Mucosa of rectum (tissue), 2 donors: ENCODE results near the gene PDPK1.
"Not testable (repeated sequence)": the region's sequence is repeated elsewhere in the genome, so short reads cannot be mapped to it uniquely, and the experiment has no call there.

Source experiments
- H3K27ac ChIP-seq, 2 donors: one replicate each; pipeline ENCODE4 v1.7.0; 2013; ENCODE audit warnings: inconsistent platforms in 2 of 2, low read depth in 2 of 2, low read length in 2 of 2
- H3K27me3 ChIP-seq, 2 donors: one replicate each; pipeline ENCODE4 v1.7.0; 2013; ENCODE audit warnings: low read length in 2 of 2; ENCODE audit not compliant: control insufficient read depth in 2 of 2, insufficient read depth in 2 of 2
- H3K36me3 ChIP-seq, 2 donors: one replicate each; pipeline ENCODE4 v1.7.0; 2013; ENCODE audit warnings: low read length in 2 of 2; ENCODE audit not compliant: control insufficient read depth in 2 of 2, insufficient read depth in 2 of 2
- H3K4me1 ChIP-seq, 2 donors: one replicate each; pipeline ENCODE4 v1.7.0; 2013; ENCODE audit warnings: low read length in 2 of 2, mild to moderate bottlenecking in 1 of 2; ENCODE audit not compliant: control insufficient read depth in 2 of 2, insufficient read depth in 2 of 2
- H3K4me3 ChIP-seq, 2 donors: one replicate each; pipeline ENCODE4 v1.7.0; 2013; ENCODE audit warnings: low read length in 2 of 2
- H3K9ac ChIP-seq, 2 donors: one replicate each; pipeline ENCODE4 v1.7.0; 2013; ENCODE audit warnings: low read length in 2 of 2, low read depth in 1 of 2, mild to moderate bottlenecking in 1 of 2
- H3K9me3 ChIP-seq, 2 donors: one replicate each; pipeline ENCODE4 v1.7.0; 2013; ENCODE audit warnings: low read length in 2 of 2; ENCODE audit not compliant: control insufficient read depth in 2 of 2
- donor health status: healthy.
- donor health status: Normal muscosa, but diverticular disease.

Gene PDPK1

DNA sequence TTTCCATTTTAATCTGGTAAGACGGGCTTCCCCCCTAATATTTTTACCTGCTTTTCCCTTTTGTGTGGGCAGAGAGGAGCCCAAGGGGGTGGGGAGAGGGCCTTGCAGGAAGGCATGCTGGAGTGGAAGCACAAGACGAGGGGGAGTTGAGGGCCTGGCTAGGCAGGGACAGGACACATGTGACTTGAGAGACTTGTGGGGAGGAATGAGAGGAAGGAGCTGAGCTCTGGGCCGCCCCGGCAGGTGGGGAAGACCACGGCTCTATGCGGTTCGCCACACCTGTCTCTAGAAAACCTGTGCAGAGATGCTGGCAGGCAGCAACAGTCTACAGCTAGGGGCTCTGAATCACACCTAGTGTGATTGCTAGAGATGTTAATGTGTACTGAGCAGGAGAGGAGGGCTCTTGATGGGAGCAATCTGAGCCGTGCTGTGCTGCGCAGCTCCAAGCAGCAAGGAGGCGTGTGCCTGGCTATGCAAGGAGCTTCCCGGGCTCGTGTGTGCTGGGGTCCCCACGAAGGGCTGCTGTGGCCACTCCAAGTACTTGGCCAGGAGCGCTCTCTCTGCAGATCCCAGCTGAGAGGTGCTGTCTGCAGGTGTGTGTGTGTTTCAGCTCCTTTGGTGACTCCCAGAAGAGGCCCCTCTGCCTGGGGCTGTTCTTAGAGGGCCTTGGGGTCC, 50.2 kb downstream of the PDPK1 start:
- H3K4me1 ChIP-seq, result no peaks in the 10 kb centered on the region
- H3K9ac ChIP-seq, result no peak overlapping the region
- no peaks in the 10 kb centered on the region for H3K9me3 ChIP-seq
- H3K27ac ChIP-seq, result no peak overlapping the region
- peaks cover 32 to 59% of the 10 kb centered on the region in 2 donors for H3K36me3 ChIP-seq
- no peak overlapping the region for H3K4me3 ChIP-seq
- no peaks in the 10 kb centered on the region for H3K27me3 ChIP-seq

DNA sequence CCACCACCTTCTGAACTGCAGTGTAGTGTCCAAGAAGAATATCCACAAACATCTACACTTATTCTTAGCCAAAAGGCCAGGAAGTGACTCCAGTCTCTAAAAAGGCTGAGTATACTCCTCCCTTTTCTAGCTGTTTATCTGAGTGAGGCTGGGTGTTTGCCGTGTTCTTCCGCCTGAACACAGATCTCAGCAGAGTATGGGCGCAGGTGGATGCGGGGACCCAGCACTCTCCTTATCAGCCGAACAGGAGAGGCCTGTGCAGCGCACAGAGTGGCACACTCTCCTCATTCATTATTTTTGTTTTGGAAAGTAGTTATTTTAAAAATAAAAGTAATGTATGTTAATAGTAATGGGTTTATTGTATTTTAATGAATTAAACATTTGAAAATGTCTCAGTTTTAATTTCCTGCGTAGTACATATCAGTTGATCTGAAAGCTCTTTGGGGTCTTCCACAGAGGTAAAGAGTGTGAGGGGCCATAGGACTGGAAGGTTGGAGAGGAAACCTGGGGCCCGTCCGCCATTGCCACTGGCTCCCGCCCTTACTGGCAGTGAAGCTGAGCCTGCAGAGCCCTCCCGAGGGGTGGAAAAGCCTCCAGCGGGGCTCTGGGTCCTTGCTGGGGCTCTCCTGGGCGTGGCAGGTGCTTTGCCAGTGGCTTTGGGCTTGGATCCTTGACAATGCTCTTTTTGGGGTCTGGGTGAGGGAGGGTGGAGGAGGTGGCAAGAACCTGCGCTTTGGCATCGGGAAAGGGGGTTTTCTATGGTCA, 53.8 kb downstream of the PDPK1 start:
- Histone ChIP-seq H3K4me1 (no peaks in the 10 kb centered on the region), H3K36me3 (peaks cover 34 to 60% of the 10 kb centered on the region in 2 donors), H3K4me3 (no peak overlapping the region), H3K9ac (no peak overlapping the region), H3K9me3 (no peaks in the 10 kb centered on the region), H3K27ac (no peak overlapping the region), H3K27me3 (no peaks in the 10 kb centered on the region)

DNA sequence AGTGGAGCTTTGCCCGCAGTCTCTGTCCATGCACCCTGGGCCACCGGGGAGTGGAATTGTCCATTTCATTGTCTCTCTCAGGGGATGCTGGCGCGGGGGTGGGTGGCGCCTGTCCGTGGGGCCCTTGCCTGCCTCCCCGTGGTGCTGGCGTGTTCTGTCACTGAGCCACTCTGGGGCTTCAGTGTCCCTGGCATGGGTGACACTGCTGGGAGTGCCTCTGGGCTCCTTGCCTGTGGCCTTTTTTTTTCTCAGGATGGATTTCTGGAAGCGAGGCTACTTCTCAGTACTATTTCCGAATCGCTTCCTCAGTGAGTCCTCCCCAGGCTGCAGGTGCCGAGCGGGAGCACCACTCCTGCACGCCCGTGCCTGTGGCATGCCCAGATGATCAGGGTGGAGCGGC, 55.0 kb downstream of the PDPK1 start:
- Histone ChIP-seq H3K27ac (no peak overlapping the region), H3K9me3 (no peaks in the 10 kb centered on the region), H3K36me3 (peaks cover 38 to 60% of the 10 kb centered on the region in 2 donors), H3K27me3 (no peaks in the 10 kb centered on the region), H3K4me3 (no peak overlapping the region), H3K4me1 (no peaks in the 10 kb centered on the region), H3K9ac (no peak overlapping the region)

DNA sequence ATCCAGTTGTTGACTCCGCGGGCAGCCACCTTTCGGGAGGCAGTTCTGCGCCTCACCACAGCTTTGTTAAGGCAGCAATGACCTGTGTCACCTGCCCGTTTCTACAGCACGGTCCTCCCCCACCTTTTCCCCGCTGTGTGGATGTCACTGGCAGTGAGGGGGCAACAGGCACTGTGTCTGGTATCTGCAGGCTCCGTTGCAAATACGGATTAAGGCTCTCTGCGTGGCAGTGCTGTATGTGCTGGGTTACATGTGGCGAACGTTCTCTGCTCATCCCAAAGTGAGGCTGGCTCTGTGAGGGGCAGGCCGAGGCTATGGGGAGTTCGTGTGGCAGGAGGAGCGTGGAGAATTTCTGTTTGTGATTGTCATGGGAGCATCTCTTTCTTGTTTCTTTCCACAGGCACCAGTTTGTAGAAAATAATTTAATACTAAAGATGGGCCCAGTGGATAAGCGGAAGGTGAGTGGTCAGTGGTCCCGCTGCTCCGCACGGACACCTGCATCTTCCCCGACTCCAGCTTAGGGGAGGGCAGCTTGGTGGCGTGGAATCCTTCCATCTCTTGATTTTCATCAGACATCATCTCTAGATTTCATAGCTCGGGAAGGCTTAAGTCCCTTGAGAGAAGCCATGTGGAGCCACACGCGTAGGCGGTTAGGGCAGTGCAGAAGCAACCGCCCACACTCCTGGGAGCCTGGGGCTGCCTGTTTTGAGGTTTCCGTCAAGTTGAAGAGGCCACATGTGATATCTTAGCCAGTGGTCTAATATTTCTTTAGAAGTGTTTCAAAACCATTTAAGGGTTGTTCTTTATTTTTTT, 57.8 kb downstream of the PDPK1 start:
- Histone ChIP-seq H3K9me3 (no peaks in the 10 kb centered on the region), H3K27me3 (no peaks in the 10 kb centered on the region), H3K9ac (no peak overlapping the region), H3K4me1 (no peaks in the 10 kb centered on the region), H3K36me3 (peaks cover 35 to 49% of the 10 kb centered on the region in 2 donors), H3K27ac (no peak overlapping the region), H3K4me3 (no peak overlapping the region)

DNA sequence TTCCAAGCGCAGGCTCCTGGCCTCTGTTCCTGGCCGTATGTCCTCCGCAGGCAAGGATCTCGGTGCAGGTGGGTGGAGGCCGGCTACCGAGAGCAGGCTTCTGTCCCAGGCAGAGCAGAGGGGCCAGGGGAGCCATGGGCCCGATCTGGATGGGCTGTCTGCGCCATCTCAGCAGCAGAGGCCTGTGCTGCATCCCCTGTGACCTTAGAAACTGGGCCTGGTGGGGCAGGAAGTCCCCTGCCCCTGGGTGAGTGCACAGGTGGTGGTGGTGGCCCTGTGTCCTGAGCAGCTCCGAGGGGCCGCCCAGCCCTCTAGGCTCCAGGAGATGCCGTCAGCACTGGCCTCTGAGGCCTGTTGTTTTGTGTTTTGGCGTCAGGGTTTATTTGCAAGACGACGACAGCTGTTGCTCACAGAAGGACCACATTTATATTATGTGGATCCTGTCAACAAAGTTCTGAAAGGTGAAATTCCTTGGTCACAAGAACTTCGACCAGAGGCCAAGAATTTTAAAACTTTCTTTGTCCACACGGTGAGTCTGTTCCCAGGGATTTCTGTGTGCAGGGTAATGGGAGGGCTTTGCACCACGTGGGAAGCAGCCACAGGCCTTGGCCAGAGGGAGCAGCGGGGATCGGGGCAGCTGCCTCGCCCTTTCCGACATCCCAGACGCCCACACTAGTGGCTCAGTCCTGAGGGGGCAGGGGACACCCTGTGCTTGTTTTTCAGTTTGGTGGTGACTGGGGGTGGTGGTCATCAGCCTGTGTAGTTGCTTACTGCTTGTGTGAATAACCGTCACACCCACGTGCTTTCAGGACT, 59.1 kb downstream of the PDPK1 start:
- H3K27ac ChIP-seq, result no peak overlapping the region
- no peaks in the 10 kb centered on the region for H3K27me3 ChIP-seq
- H3K4me1 ChIP-seq, result no peaks in the 10 kb centered on the region
- no peak overlapping the region for H3K9ac ChIP-seq
- no peaks in the 10 kb centered on the region for H3K9me3 ChIP-seq
- H3K4me3 ChIP-seq, result no peak overlapping the region
- H3K36me3 ChIP-seq, result peaks cover 35 to 46% of the 10 kb centered on the region in 2 donors

DNA sequence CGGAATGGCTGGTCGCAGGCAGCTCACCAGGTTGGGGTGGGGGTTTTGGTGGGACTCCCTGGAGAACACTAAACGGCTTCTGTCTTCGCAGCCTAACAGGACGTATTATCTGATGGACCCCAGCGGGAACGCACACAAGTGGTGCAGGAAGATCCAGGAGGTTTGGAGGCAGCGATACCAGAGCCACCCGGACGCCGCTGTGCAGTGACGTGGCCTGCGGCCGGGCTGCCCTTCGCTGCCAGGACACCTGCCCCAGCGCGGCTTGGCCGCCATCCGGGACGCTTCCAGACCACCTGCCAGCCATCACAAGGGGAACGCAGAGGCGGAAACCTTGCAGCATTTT, 59.7 kb downstream of the PDPK1 start:
- H3K27me3 ChIP-seq, result no peaks in the 10 kb centered on the region
- no peak overlapping the region for H3K4me3 ChIP-seq
- no peak overlapping the region for H3K27ac ChIP-seq
- H3K9me3 ChIP-seq, result no peaks in the 10 kb centered on the region
- no peak overlapping the region for H3K9ac ChIP-seq
- peaks cover 35 to 45% of the 10 kb centered on the region in 2 donors for H3K36me3 ChIP-seq
- no peaks in the 10 kb centered on the region for H3K4me1 ChIP-seq

DNA sequence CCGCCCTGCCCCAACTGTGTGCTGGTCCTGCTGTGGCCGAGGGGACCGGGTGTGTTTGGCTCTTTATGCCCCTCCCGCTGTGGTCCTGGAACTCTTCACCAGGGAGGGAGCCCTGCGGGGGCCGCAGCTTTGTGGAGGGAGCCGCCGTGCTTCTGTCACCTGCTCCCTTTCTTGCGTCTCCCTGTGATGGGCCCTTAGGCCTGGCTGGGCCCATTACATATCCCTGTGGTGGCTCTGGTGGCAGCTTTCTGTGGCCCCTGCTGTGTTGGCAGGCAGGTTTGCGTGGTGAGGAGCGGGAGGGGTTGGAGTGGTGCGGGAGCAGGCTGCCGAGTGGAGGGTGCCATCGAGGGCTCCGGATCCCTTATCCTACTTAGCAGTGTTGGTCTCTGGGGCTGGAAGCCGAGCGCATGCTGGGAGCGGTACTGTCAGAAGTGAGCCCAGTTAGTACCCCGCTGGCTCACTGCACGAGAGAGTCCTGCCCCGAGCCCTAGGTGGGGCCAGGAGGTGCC, 60.4 kb downstream of the PDPK1 start:
- no peaks in the 10 kb centered on the region for H3K4me1 ChIP-seq
- peaks cover 35 to 42% of the 10 kb centered on the region in 2 donors for H3K36me3 ChIP-seq
- no peak overlapping the region for H3K27ac ChIP-seq

DNA sequence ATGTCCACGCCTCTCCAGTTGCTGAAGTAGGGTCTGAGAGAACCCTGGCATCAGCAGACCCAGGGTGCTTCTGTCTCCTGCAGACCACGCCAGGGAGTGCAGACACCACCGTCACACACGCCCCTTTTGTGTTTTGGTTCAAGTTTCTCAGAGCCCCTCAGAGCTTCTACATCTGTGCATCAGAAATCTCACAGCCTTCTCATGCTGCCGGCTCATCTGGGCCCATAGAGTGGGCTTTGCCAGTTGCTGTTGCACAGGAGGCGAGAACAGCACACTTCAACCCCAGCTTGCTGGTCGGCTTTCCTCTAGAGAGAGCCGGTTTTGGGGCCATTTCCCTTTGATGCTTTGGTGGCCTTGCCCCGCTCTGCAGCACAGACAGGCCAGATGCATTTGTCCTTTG, 60.9 kb downstream of the PDPK1 start:
- Histone ChIP-seq H3K9ac (no peak overlapping the region), H3K27ac (no peak overlapping the region), H3K27me3 (no peaks in the 10 kb centered on the region), H3K36me3 (peaks cover 35 to 36% of the 10 kb centered on the region in 2 donors), H3K4me3 (no peak overlapping the region), H3K4me1 (no peaks in the 10 kb centered on the region), H3K9me3 (no peaks in the 10 kb centered on the region)

More for the DNA sequence above, 60.4 kb downstream of the PDPK1 start:
- Histone ChIP-seq H3K9me3 (no peaks in the 10 kb centered on the region), H3K27me3 (no peaks in the 10 kb centered on the region), H3K9ac (no peak overlapping the region), H3K4me3 (no peak overlapping the region)

DNA sequence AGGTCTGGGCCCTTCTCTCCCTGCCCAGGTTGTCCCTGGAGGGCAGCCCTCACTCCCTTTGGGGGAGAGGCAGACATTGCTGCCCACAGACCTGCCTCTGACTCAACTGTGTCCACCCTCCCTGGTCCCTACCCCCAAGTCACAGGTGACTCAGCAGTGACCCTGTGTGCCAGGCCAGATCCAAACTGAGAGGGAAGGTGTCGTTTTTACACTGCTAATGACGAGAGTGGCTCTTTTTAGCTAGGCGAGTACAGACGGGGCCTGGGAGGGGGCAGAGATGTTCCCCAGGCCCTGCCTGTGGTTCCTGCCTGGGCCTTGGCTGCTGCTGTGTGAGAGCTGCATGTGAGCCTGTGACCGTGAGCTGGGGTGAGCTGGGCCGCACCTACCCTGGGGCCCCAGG, 61.3 kb downstream of the PDPK1 start:
- peaks cover 32 to 34% of the 10 kb centered on the region in 2 donors for H3K36me3 ChIP-seq
- not testable (repeated sequence) for H3K27ac ChIP-seq, H3K4me1 ChIP-seq, H3K4me3 ChIP-seq, H3K9me3 ChIP-seq, H3K27me3 ChIP-seq, H3K9ac ChIP-seq
